GOT3 (cell line): ENCODE results near the gene B4GALNT3.
A peak's percentile ranks its signal among the peaks of the same experiment; 100 is the strongest.
"Not testable (repeated sequence)": the region's sequence is repeated elsewhere in the genome, so short reads cannot be mapped to it uniquely, and the experiment has no call there.

Experiments
- DNase-seq: peaks from one replicate; lab custom pipeline; 2025; ENCODE audit warnings: mixed read lengths; lab: John Stamatoyannopoulos, UW

Gene B4GALNT3

GRCh38 chr12:575948-576614 lies 116.3 kb downstream of the B4GALNT3 start:
- DNase-seq = peak; percentile 55

GRCh38 chr12:576615-577110 lies 116.9 kb downstream of the B4GALNT3 start:
- DNase-seq = no peak

GRCh38 chr12:577994-578747 lies 118.4 kb downstream of the B4GALNT3 start:
- DNase-seq = not testable (repeated sequence)

GRCh38 chr12:578748-579419 lies 119.1 kb downstream of the B4GALNT3 start:
- no peak for DNase-seq

GRCh38 chr12:579420-580110 lies 119.8 kb downstream of the B4GALNT3 start:
- DNase-seq = no peak

- no peak for DNase-seq
Observed at GRCh38 chr12:580813-581212, 121.1 kb downstream of the B4GALNT3 start.

GRCh38 chr12:581321-581720 lies 121.6 kb downstream of the B4GALNT3 start:
- DNase-seq = no peak

GRCh38 chr12:581746-582145 lies 122.0 kb downstream of the B4GALNT3 start:
- DNase-seq = no peak

- DNase-seq = no peak
Observed at GRCh38 chr12:583251-583869, 123.6 kb downstream of the B4GALNT3 start.

GRCh38 chr12:585062-586061 lies 125.6 kb downstream of the B4GALNT3 start:
- DNase-seq = no peak

- DNase-seq = no peak
Observed at GRCh38 chr12:586318-587071, 126.8 kb downstream of the B4GALNT3 start.

GRCh38 chr12:587132-588023 lies 127.6 kb downstream of the B4GALNT3 start:
- DNase-seq = no peak

- DNase-seq = no peak
Observed at GRCh38 chr12:588024-588322, 128.2 kb downstream of the B4GALNT3 start.

- no peak for DNase-seq
Observed at GRCh38 chr12:588646-589045, 128.9 kb downstream of the B4GALNT3 start.

- no peak for DNase-seq
Observed at GRCh38 chr12:590206-590750, 130.5 kb downstream of the B4GALNT3 start.

GRCh38 chr12:591167-592023 lies 131.7 kb downstream of the B4GALNT3 start:
- no peak for DNase-seq

GRCh38 chr12:592024-592505 lies 132.3 kb downstream of the B4GALNT3 start:
- no peak for DNase-seq
